Fibroblast of skin of scalp (primary cell): Measurements from ENCODE around the gene ENTPD6.
"Not testable (repeated sequence)": the region's sequence is repeated elsewhere in the genome, so short reads cannot be mapped to it uniquely, and the experiment has no call there.

Experiments
- DNase-seq: peaks from one replicate; pipeline ENCODE4 v3.0.0-alpha.2; 2013

Gene ENTPD6

DNA sequence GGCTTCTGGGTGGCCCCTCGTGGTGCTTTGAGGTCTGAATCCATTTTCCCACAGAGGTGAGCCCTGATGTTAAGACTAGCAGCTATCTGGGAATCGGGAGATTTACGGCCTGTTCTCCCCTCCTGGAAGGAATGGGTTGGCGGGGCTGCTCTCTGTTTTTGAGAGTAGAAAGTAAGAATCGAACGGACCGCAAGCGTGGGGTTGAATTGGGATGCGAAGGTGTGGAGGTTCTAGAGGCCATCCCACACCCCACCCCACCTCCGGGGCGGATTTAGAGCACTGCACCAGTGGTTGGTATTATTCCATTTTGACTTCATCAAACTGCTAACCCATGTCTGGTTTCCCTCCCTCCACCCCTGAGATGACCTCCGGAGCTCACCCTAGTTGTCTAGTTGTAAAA lies 63.8 kb downstream of the ENTPD6 start:
- no peak for DNase-seq

DNA sequence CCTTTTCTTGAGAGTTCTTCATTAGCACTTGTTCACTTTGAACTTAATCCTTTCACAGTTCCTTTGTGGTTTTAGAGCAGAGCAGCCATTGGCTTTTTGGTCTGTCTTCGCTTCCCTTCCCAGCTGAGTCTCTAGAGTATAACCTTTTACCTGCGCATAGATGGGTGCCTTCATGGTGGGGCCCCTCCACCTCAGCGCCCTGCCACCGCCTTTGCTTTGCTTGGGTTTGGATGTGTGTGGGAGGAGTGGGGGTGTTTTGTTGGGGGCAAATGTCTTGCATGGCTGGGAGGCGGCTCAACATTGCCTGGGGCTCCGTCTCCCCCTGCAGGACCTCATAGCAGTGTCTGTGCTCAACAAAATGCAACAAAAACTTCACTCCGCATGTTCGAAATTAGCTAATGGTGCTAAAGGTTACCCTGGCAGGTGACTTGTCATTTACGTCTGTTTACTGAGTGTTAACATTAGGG lies 64.3 kb downstream of the ENTPD6 start:
- DNase-seq = no peak

DNA sequence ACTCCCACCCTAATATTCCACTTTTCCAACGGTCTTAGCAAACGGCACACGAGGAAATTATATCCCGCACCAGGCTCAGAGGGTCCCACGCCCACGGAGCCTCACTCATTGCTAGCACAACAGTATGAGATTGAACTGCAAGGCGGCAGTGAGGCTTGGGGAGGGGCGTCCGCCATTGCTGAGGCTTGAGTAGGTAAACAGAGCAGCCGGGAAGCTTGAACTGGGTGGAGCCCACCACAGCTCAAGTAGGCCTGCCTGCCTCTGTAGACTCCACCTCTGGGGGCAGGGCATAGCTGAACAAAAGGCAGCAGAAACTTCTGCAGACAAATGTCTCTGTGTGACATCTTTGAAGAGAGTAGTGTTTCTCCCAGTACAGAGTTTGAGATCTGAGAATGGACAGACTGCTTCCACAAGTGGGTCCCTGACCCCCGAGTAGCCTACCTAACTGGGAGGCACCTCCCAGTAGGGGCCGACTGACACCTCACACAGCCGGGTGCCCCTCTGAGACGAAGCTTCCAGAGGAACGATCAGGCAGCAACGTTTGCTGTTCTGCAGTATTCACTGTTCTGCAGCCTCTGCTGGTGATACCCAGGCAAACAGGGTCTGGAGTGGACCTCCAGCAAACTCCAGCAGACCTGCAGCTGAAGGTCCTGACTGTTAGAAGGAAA lies 65.4 kb downstream of the ENTPD6 start:
- not testable (repeated sequence) for DNase-seq

DNA sequence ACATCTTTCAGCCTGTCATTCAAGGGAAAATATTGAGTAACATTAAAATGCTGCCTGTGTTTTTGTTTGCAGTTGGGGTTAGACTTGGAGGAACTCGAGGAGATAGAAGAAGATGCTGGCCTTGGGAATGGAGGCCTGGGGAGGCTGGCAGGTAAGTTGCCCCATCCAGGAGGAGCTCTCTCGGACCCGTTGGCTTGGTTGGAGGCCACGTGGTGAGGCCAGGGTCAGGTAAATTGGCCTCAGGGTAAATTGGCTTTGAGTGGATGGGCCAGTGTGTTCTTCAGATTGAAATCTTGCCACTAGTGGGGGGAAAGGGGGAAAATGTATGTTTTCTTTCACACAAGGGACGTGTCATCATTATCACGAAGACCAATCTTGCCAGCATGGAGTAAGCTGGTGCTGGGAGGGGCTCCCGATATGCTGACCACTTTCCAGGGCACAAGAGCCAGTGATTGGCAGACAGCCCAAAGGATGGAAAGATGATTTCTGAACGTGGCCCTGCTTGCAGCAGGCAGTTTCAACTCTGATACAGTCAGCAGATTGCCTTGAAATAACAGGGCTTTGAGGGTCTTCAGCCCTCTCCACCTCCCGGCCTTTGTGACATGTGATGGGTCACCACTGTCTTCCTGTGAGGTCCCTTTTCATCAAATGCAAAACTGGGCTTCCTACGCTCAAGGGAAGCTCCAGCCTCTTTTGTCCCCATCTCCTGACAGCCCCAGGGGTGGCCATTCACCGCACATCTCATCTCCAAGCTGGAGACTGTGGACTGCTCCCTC lies 73.7 kb downstream of the ENTPD6 start:
- no peak for DNase-seq

DNA sequence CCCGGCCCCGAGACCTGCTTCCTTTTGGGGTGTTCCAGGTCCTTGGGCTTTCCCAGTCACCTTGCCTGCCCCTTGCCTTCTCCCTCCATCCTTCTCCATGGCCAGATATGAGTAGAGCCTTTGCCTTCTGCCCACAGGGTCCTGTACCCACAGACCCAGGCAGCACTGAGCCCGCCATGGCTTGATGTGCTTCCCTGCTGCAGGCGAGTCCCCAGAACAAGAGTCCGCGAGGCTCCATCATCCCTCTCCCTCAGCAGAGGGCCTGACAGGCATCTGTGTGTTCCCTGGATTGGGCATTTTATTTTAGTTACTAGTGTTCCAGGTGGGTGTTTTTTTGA lies 74.3 kb downstream of the ENTPD6 start:
- no peak for DNase-seq

DNA sequence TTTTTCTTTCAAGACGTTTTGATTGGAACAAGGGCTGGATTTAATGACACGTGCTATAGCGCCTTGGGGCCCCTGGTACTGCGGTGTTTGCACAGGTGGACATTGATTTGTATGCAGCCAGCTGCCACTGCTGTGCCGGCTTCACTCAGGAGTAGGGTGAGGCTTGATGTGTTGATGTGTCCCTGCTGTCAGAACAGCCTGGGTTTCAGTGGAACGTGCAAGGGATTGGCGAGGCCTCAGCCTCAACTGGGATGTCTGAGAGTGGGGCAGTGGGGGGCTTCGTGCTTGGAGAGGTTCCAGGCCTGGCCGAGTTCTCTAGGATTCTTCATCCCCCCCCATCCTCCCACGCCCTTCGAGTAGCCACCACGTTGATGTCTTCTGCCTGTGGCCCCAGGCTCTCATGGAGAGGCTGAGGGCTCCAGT lies 75.3 kb downstream of the ENTPD6 start:
- no peak for DNase-seq

DNA sequence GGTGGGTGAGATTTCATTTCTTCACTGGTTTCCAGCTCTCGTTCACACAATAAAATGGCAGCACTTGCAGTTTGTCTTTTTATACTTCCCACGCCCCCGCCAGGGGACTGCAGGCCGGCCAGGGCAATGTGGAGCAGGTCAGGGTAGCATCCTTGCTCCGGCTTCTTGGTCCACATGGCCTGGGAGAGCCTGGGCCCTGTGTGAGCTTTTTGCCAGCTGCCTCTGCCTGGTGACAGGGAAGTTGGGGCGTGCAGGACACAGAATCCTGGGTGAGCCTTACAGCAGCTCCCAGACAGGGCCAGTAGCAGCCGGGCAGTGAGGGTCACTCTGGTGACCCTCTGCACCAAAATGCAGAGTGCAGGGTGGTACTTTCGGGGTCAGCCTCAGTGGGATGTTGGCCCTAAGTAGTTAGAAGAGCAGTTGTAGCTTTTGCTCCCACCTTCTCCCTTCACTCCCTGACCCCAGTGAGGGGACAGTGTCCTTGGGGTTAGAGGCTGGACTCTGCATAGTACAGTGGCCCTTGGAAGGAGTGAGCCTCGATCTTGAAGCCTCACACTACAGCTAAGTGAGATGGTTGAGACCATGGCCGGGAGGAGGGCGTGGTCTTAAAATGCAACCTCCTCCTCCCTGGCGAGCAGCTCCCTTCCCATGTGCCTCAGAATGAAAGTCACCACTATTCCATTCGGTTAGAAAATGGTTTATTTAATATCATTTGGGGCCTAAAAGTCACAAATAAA lies 76.1 kb downstream of the ENTPD6 start:
- DNase-seq = no peak

DNA sequence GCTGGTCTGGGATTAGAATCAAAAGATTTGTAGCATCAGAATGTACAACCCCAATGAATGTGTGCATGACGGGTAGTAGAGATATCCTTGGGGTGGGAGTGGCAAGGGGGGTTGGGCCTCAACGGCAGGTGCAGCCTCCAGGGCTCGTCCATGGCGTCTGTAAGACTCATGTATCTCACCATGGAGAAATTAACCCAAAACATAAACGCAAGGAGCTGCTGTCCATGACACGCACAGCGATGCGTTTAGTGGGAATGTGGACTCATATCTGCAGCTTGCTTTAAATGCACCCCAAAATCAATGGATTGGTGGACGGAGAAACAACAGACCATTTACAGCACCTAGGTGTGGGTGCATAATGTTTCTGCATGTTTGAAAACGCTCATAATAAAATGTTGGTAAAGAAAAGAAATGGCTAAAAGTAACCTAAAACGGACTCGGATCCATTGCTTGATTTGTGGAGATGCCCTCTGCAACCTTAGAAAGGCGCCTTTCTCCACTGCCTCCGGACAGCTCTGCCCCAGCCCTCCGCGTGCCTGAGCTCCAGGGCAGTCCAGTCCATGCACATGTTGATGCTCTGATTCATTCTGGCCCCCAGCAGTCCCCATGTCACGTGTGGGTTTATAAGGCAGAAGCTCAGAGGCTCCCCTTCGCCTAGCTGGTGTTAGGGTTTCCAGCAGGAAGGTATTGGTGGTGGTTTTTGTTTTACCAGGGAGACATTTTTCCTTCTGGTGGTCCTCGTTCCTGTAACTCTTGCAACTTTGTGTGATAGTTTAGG lies 76.9 kb downstream of the ENTPD6 start:
- DNase-seq = no peak

DNA sequence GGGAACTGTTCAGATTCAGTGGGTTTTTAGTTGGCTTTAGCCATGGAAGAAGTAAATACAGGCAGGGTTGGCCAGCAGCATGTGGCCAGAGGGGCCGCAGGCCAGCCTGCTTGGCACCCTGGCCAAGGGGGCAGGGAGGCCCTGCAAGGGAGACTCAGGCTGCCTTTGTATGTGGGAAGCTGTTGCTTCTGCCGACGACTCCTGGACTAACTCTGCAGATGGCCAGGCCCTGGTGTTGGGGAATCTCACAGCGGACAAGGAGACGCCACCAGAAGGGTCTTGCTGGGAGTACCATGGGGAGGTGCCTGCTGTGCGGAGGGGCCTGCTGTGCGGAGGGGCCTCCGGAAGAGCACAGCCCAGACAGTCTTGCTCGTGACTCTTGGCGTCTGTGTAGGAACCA lies 77.5 kb downstream of the ENTPD6 start:
- DNase-seq = no peak

DNA sequence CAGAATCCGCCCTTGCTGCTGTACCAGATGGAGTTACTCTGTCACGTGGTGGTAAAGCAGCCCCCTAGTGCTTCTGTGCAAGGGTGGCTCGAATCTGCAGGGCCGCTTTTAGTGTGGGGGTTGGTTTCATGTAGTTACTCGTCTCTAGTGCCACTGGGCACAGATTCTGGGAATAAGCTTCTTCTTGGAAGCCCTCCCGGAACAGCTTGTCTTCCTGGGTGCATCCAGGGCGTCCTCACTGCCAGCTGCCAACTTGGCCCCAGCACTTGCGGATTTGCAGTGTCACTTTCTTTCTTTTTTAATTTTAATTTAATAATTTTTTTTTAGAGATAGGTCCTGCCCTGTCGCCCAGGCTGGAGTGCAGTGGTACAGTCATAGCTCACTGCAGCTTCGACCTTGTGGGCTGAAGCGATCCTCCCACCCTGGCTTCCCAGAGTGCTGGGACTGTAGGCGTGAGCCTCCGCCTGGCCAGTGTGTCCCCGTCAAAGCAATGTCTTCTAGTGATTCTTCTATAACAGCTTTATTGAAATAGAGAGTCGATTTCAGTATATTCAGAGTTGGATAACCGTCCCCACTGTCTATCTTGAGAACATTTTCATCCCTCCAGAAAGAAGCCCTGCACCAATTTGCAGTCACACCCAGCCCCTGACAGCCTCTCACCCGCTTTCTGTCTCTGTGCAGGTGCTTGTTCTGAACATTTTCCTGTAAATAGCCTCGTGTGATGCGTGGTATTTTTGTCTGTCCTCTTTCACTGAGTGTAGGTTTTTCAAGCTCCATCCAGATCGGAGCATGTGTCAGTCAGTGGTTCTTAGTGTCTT lies 78.2 kb downstream of the ENTPD6 start:
- DNase-seq = no peak

DNA sequence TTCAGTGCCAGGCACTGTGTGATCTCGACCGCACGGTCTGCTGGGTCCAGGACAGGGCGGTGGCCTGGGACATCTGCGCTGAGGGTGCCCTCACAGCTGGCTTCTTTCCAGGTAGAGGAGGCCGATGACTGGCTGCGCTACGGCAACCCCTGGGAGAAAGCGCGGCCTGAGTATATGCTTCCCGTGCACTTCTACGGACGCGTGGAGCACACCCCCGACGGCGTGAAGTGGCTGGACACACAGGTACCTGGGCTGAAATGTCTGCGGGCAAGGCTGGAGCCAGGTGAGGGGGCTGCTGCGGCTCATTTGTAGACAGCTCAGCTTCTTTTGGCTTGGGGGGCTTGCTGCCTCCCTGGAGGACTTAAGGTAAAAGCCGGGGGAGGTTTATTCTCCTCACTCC lies 79.0 kb downstream of the ENTPD6 start:
- no peak for DNase-seq

DNA sequence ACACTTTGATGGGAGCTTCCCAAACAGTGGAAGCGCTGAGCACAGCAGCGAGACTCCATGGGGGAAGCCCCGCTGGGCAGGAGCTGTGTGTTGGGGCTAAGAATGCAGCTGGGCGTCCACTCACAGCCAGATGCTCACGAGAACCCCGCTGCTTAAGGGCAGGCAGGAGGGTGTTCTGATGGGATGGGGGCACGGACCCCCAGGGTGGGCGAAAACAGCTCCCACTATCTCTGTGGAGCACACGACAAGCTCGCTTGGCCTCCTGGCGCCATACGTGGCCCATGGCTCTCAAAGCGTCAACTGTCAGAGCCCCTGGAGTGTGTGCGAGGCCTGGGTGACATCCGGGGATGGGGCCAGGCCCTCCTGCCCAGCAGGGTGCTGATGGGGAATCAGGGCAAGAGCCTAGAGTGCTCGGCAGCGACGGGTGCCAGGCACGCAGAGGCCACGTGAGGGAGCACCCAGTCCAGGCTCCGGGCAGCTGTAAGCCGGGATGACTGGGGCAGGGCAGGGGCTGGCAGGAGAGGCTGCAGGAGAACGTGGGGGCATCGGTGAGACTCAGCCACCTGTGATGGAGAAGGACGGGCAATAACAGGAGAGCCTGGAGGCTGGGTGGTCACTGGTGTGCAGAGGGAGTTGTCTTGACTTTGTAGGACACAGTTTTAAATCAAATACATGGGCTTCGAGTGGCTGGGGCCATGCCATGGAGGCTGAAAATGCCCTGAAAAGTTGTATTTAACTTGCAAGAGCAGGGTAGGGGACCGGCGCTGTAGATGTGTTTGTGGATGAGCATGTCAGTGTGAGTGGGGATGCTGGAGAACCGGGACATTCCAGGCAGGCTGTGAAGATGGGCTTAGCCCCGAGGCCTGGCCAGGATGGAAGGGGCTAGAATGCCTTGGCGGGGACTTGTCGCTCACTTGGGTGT lies 79.6 kb downstream of the ENTPD6 start:
- DNase-seq = no peak

DNA sequence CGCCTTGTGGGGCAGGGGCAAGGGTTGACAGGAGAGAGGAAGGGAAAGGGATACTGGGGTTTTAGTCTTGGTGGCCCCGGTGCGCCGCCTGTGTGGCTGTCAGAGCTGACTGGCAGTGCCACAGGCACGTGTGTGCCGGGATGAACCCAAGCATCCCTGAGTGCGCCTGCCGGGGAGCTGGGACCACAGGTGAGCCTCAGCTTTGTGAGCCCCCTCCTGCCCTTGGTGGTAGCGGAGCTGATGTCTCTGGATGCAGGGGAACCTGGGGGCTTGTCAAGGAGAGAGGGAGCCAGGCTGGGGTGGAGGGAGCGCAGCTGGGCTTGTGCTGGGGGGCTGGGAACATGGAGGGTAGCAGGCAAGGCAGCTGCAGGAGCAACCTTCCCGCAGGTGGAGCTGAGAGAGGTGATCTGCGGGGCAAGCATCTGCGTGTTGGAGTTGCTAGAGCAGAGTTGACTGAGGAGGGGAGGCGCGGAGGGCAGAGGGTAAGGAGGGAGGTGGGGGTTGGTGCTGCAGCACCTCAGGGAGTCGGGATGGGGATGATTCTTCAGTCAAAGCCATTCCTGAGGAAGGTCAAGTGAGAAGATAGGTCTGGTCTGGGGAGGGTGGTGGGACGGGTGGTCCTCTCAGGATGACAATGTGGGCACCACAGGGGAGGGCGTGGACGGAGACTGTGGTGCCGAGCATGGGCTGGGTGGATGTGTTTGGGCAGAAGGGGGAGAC lies 80.5 kb downstream of the ENTPD6 start:
- no peak for DNase-seq
